SK-N-MC (cell line): ENCODE data around the gene CRYGN.

Experiments
- DNase-seq: peaks from one replicate; pipeline ENCODE4 v3.0.0-alpha.2; 2011; ENCODE audit warnings: low read depth, low spot score
- H3K27ac ChIP-seq: fragments of 200-600 bp; sonication (generic); 2 replicates; pipeline ENCODE4 v1.5.1; 2016; ENCODE audit warnings: mixed run types
- H3K36me3 ChIP-seq: fragments of 200-600 bp; sonication (generic); 2 replicates; pipeline ENCODE4 v1.6.1; 2017; ENCODE audit warnings: antibody characterized with exemption, low read length, mixed read lengths; ENCODE audit not compliant: insufficient read depth
- H3K4me3 ChIP-seq: fragments of 200-600 bp; sonication (generic); 2 replicates; pipeline ENCODE4 v1.5.1; 2016
- H3K9ac ChIP-seq: fragments of 200-600 bp; sonication (generic); 2 replicates; pipeline ENCODE4 v1.8.0; 2017; ENCODE audit warnings: mixed run types, mixed read lengths; ENCODE audit not compliant: insufficient read length
- H3K9me3 ChIP-seq: fragments of 200-600 bp; sonication (generic); 2 replicates; pipeline ENCODE4 v1.6.1; 2017; ENCODE audit warnings: low read depth, mild to moderate bottlenecking, antibody characterized with exemption, low read length, moderate library complexity, mixed read lengths
- EZH2 ChIP-seq: fragments of 200-600 bp; sonication (generic); IDR thresholded peaks from one replicate; pipeline ENCODE4 v1.6.1; 2017; ENCODE audit warnings: antibody characterized with exemption
- FOXP2 ChIP-seq: optimal IDR thresholded peaks from 2 replicates; pipeline ENCODE3; 2011; ENCODE audit warnings: mild to moderate bottlenecking, moderate library complexity; ENCODE audit not compliant: insufficient read depth; ENCODE audit errors: extremely low read length, control extremely low read depth
- POLR2AphosphoS5 ChIP-seq: IDR thresholded peaks from 2 replicates; pipeline ENCODE4 v1.6.1; 2012; ENCODE audit warnings: mild to moderate bottlenecking, low read depth, low read length, borderline replicate concordance

CRYGN gene

GRCh38 chr7:151435971-151436370 is 4.0 kb downstream of the CRYGN start:
- no peak overlapping the region for H3K4me3 ChIP-seq
- no peak for DNase-seq
- no peak overlapping the region for H3K27ac ChIP-seq
- no peak for TF ChIP-seq POLR2AphosphoS5
- no peak for TF ChIP-seq FOXP2
- no peak for TF ChIP-seq EZH2
- H3K9ac ChIP-seq, result no peak overlapping the region
- H3K36me3 ChIP-seq, result no peaks in the 10 kb centered on the region
- no peaks in the 10 kb centered on the region for H3K9me3 ChIP-seq

DNA sequence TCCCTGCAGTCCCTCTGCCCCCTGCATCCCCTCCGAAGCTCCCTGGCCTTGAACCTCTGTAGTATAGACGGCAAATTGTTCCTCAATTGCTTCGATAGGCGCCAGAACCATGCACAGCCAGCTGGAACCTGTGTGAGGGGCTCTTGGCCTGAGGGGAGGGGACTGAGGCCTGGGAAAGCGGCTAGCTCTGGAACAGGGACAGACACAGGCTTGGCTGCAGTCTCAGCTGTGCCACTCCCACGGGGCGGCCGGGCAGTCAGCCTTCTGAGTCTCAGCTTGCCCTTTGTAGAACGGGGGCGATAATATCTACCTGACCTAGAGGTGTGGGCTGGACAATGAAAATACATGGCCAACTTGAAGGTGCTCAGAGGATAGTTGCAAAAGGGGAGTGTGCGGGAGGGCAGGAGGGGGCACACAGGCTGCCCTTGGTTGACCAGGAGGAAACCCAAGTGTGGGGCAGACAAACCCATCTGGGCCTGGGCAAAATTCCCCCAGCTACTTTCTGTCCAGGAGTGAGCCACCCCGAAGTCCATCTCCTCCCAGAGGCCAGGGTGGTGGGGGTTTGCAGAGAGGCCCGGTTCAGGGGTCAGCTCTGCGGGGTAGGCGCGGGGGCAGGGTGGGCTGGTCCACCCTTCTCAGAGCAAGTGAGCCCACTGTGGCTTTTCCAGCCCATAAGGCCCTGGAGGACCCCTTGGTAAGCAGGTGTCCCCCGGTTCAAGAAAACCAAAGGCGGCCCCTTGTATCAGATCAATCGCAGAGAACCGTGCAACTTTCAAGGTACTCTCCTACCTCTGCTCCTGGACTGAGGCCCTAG is 4.6 kb downstream of the CRYGN start:
- no peak overlapping the region for H3K27ac ChIP-seq
- H3K36me3 ChIP-seq, result no peaks in the 10 kb centered on the region
- DNase-seq, result no peak
- no peaks in the 10 kb centered on the region for H3K9me3 ChIP-seq
- no peak overlapping the region for H3K9ac ChIP-seq
- TF ChIP-seq POLR2AphosphoS5, result no peak
- no peak for TF ChIP-seq FOXP2
- no peak for TF ChIP-seq EZH2
- H3K4me3 ChIP-seq, result no peak overlapping the region

- no peak for TF ChIP-seq EZH2
- TF ChIP-seq POLR2AphosphoS5, result no peak
- no peak for TF ChIP-seq FOXP2
- DNase-seq, result no peak
- Histone ChIP-seq H3K9ac (no peak overlapping the region), H3K27ac (no peak overlapping the region), H3K9me3 (no peaks in the 10 kb centered on the region), H3K4me3 (no peak overlapping the region), H3K36me3 (no peaks in the 10 kb centered on the region)
Observed at GRCh38 chr7:151434549-151434948, 5.4 kb downstream of the CRYGN start.

- H3K36me3 ChIP-seq, result no peaks in the 10 kb centered on the region
- no peak for DNase-seq
- no peak overlapping the region for H3K9ac ChIP-seq
Observed at GRCh38 chr7:151433721-151434400, 6.1 kb downstream of the CRYGN start.

DNA sequence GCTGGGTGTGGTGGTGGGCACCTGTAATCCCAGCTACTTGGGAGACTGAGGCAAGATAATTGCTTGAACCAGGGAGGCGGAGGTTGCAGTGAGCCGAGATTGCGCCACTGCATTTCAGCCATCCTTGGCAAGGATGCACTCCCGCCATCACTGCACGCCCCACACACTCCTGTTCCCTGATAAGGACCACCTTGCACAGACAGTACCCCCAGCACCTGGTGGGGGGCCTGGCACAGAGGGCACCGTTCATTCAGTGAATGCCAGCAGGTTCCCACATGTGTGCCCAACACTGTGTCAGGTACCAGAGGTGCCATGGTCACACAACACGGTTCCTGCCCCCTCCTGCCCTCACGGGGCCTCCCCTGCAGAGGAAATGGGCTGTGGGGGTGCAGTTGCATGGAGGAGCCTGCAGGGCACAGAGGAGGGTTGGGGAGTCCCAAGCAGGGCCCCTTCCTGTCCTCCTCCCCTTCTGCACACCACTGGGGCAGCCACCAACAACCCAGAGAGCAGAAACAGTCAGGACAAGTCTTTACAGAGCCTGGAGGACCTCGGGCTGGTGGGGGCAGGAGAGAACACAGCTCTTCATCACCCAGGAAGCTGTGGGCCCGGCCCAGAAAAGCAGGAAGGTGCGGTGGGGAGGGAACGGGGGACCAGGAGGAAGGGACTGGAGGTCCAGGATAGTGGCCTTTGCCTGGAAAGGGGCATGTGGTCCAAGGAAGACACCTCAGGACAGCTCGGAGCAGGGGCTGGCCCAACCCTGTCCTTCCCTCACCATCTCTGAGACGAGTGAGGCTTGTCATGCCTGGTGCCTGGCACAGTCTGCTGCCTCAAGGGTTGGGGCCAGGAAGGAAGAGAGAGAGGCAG is 7.1 kb downstream of the CRYGN start:
- no peak for DNase-seq
- Histone ChIP-seq H3K27ac (no peak overlapping the region), H3K9me3 (no peaks in the 10 kb centered on the region), H3K36me3 (no peaks in the 10 kb centered on the region), H3K9ac (no peak overlapping the region), H3K4me3 (no peak overlapping the region)
- TF ChIP-seq FOXP2 (no peak), EZH2 (no peak), POLR2AphosphoS5 (no peak)

More at GRCh38 chr7:151433721-151434400, 6.1 kb downstream of the CRYGN start:
- Histone ChIP-seq H3K27ac (no peak overlapping the region), H3K4me3 (no peak overlapping the region), H3K9me3 (no peaks in the 10 kb centered on the region)
- no peak for TF ChIP-seq FOXP2
- TF ChIP-seq EZH2, result no peak
- TF ChIP-seq POLR2AphosphoS5, result no peak

- Histone ChIP-seq H3K36me3 (no peaks in the 10 kb centered on the region), H3K27ac (no peak overlapping the region), H3K9ac (no peak overlapping the region), H3K9me3 (no peaks in the 10 kb centered on the region), H3K4me3 (no peak overlapping the region)
- DNase-seq, result no peak
- TF ChIP-seq POLR2AphosphoS5 (no peak), FOXP2 (no peak), EZH2 (no peak)
Observed at GRCh38 chr7:151431768-151432311, 8.1 kb downstream of the CRYGN start.

GRCh38 chr7:151431281-151431767 is 8.6 kb downstream of the CRYGN start:
- TF ChIP-seq EZH2 (no peak), FOXP2 (no peak), POLR2AphosphoS5 (no peak)
- Histone ChIP-seq H3K27ac (no peak overlapping the region), H3K4me3 (no peak overlapping the region), H3K9ac (no peak overlapping the region), H3K36me3 (no peaks in the 10 kb centered on the region), H3K9me3 (no peaks in the 10 kb centered on the region)
- DNase-seq, result no peak
